ENCODE results near the gene DROSHA. TPM values are rescaled to one million over a fixed set of nuclear protein-coding genes. Genes with fewer than 3 reads are reported as not detected.
A peak's percentile ranks its signal among the peaks of the same experiment; 100 is the strongest.

The DROSHA gene
- total RNA-seq, 1 experiment from 2014 or later, result 23.6 TPM

- Histone ChIP-seq H3K27ac (no peak overlapping the region), H3K27me3 (replicated peaks) (no peaks in the 10 kb centered on the region), H3K4me1 (replicated peaks) (no peaks in the 10 kb centered on the region), H3K9me3 (replicated peaks) (no peaks in the 10 kb centered on the region), H3K4me3 (no peak overlapping the region), H3K36me3 (no peaks in the 10 kb centered on the region)
- DNase-seq (ENCODE audit: low read depth in 1 of 2, low spot score in 2 of 2), result peak in 1 of 2 experiments; percentile 21
Observed at GRCh38 chr5:31442058-31442745, 89.7 kb downstream of the DROSHA start.

- Histone ChIP-seq H3K27me3 (replicated peaks) (no peaks in the 10 kb centered on the region), H3K27ac (no peak overlapping the region), H3K4me3 (no peak overlapping the region), H3K4me1 (replicated peaks) (no peaks in the 10 kb centered on the region), H3K36me3 (no peaks in the 10 kb centered on the region), H3K9me3 (replicated peaks) (no peaks in the 10 kb centered on the region)
- no peak for DNase-seq (ENCODE audit: low read depth in 1 of 2, low spot score in 2 of 2)
Observed at GRCh38 chr5:31436851-31437250, 95.0 kb downstream of the DROSHA start.

DNA sequence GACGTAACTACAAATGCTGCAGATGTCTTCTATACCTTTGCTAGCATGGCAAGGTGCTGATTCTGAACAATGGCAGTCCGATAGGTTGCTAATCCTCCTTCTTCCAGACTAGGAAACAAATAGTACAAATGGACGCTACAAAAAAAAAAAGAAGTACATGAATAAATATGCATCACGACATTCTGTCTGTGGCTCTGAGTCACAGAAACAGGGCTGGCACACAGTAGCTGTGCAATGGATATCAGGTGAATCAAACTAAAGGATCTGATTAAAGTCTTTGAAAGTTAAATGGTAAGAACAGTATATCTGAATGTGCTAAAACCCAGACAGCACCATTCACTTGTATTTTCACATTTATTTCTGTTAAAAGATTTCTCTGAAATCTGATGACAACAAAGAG, 96.2 kb downstream of the DROSHA start:
- Histone ChIP-seq H3K27me3 (replicated peaks) (no peaks in the 10 kb centered on the region), H3K4me3 (no peak overlapping the region), H3K36me3 (no peaks in the 10 kb centered on the region), H3K9me3 (replicated peaks) (no peaks in the 10 kb centered on the region), H3K4me1 (replicated peaks) (no peaks in the 10 kb centered on the region), H3K27ac (no peak overlapping the region)
- no peak for DNase-seq (ENCODE audit: low read depth in 1 of 2, low spot score in 2 of 2)

- no peak overlapping the region for H3K4me3 ChIP-seq
- no peaks in the 10 kb centered on the region for H3K27me3 ChIP-seq (replicated peaks)
- no peak overlapping the region for H3K27ac ChIP-seq
- H3K36me3 ChIP-seq, result no peaks in the 10 kb centered on the region
- no peak for DNase-seq (ENCODE audit: low read depth in 1 of 2, low spot score in 2 of 2)
- no peaks in the 10 kb centered on the region for H3K9me3 ChIP-seq (replicated peaks)
- no peaks in the 10 kb centered on the region for H3K4me1 ChIP-seq (replicated peaks)
Observed at GRCh38 chr5:31434898-31435297, 97.0 kb downstream of the DROSHA start.

GRCh38 chr5:31433229-31433628, 98.7 kb downstream of the DROSHA start:
- Histone ChIP-seq H3K36me3 (no peaks in the 10 kb centered on the region), H3K27me3 (replicated peaks) (no peaks in the 10 kb centered on the region)

GRCh38 chr5:31427724-31428309, 104.1 kb downstream of the DROSHA start:
- no peaks in the 10 kb centered on the region for H3K27me3 ChIP-seq (replicated peaks)
- no peaks in the 10 kb centered on the region for H3K4me1 ChIP-seq (replicated peaks)
- H3K36me3 ChIP-seq, result no peaks in the 10 kb centered on the region
- H3K4me3 ChIP-seq, result no peak overlapping the region
- H3K9me3 ChIP-seq (replicated peaks), result no peaks in the 10 kb centered on the region
- no peak overlapping the region for H3K27ac ChIP-seq
- no peak for DNase-seq (ENCODE audit: low read depth in 1 of 2, low spot score in 2 of 2)

More at GRCh38 chr5:31433229-31433628, 98.7 kb downstream of the DROSHA start:
- Histone ChIP-seq H3K4me3 (no peak overlapping the region), H3K9me3 (replicated peaks) (no peaks in the 10 kb centered on the region), H3K4me1 (replicated peaks) (no peaks in the 10 kb centered on the region), H3K27ac (no peak overlapping the region)
- DNase-seq (ENCODE audit: low read depth in 1 of 2, low spot score in 2 of 2), result no peak

GRCh38 chr5:31427013-31427723, 104.7 kb downstream of the DROSHA start:
- Histone ChIP-seq H3K27ac (no peak overlapping the region), H3K4me3 (no peak overlapping the region)

DNA sequence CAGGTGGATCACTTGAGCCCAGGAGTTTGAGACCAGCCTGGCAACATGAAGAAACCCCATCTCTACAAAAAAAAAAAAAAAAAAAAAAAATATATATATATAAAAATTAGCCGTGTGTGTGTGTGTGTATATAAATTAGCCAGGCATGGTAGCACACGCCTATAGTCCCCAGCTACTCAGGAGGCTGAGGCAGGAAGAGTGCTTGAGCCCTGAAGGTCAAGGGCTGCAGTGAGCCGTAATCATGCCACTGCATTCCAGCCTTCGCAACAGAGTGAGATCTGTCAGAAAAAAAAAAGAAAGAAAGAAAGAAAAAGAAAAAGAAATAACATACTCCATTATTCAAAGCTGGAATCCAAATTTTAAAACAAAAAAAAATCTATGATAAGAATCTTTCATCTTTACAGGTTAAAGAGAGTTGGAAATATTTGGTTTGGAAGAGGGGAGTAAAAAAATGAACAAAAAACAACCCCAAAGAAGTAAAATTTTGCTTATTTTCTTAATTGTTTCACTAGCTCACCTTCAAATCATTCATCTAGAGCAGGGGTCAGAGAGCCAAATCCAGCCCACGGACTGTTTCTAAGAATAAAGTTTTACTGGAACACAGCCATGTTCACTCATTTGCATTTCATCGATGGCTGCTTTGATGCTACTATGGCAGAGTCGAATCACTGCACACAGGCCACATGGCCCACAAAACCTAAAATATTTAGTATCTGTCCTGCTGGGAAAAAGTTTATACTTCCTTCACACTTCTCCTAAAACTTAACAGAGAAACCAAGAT, 109.9 kb downstream of the DROSHA start:
- no peaks in the 10 kb centered on the region for H3K27me3 ChIP-seq (replicated peaks)
- H3K9me3 ChIP-seq (replicated peaks), result no peaks in the 10 kb centered on the region
- H3K4me1 ChIP-seq (replicated peaks), result no peaks in the 10 kb centered on the region
- H3K4me3 ChIP-seq, result no peak overlapping the region
- H3K36me3 ChIP-seq, result peaks cover 4% of the 10 kb centered on the region; the same call in 1 of the 2 replicates
- no peak for DNase-seq (ENCODE audit: low read depth in 1 of 2, low spot score in 2 of 2)
- no peak overlapping the region for H3K27ac ChIP-seq

More at GRCh38 chr5:31427013-31427723, 104.7 kb downstream of the DROSHA start:
- H3K4me1 ChIP-seq (replicated peaks), result no peaks in the 10 kb centered on the region
- no peaks in the 10 kb centered on the region for H3K27me3 ChIP-seq (replicated peaks)
- H3K36me3 ChIP-seq, result no peaks in the 10 kb centered on the region
- H3K9me3 ChIP-seq (replicated peaks), result no peaks in the 10 kb centered on the region
- DNase-seq (ENCODE audit: low read depth in 1 of 2, low spot score in 2 of 2), result no peak

GRCh38 chr5:31417512-31417911, 114.4 kb downstream of the DROSHA start:
- Histone ChIP-seq H3K9me3 (replicated peaks) (no peaks in the 10 kb centered on the region), H3K4me1 (replicated peaks) (no peaks in the 10 kb centered on the region), H3K27me3 (replicated peaks) (no peaks in the 10 kb centered on the region), H3K4me3 (no peak overlapping the region), H3K27ac (no peak overlapping the region), H3K36me3 (peaks cover 4% of the 10 kb centered on the region; the same call in 1 of the 2 replicates)
- no peak for DNase-seq (ENCODE audit: low read depth in 1 of 2, low spot score in 2 of 2)

DNA sequence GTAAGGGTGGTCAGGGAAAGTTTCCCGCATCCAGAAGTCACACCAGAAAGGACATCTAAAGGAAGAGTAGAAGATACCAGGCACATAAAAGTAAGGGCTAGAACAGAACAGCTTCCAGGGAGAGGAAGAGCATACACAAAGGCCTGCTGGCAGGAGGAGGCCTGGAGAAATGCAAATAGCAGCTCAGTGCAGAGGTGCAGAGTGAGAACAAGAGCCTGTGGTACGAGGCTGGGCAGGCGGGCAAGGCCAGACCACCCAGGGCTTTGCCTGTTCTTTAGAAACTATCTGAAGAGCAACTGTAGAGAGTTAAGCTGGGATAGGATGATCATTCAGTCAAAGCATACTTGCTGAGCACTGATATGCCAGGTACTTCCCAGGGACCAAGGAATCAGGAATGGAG, 115.3 kb downstream of the DROSHA start:
- H3K9me3 ChIP-seq (replicated peaks), result no peaks in the 10 kb centered on the region
- H3K36me3 ChIP-seq, result peaks cover 4% of the 10 kb centered on the region; the same call in 1 of the 2 replicates
- no peak for DNase-seq (ENCODE audit: low read depth in 1 of 2, low spot score in 2 of 2)
- H3K27ac ChIP-seq, result no peak overlapping the region
- no peaks in the 10 kb centered on the region for H3K27me3 ChIP-seq (replicated peaks)
- H3K4me3 ChIP-seq, result no peak overlapping the region
- no peaks in the 10 kb centered on the region for H3K4me1 ChIP-seq (replicated peaks)

DNA sequence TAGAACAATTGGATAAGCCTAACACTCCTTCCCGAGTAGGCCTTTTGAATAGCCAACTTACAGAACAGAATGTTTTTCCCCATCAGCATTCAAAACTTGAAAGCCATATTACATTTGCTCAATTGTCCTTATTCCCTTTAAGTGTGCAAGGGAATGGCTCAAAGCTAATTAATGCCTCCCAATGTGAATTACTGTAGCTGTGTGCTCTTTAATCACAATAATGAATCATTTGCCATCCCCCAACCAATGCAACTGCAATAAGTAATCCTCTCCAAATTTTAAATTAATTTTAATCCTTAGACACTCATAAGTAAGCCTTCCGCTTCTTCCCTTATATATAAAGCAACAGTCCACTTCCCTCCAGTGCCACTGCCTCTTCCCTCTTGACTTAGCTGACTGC, 115.9 kb downstream of the DROSHA start:
- Histone ChIP-seq H3K9me3 (replicated peaks) (no peaks in the 10 kb centered on the region), H3K27ac (no peak overlapping the region), H3K4me3 (no peak overlapping the region), H3K27me3 (replicated peaks) (no peaks in the 10 kb centered on the region), H3K4me1 (replicated peaks) (no peaks in the 10 kb centered on the region), H3K36me3 (peaks cover 2% of the 10 kb centered on the region; the same call in 1 of the 2 replicates)
- no peak for DNase-seq (ENCODE audit: low read depth in 1 of 2, low spot score in 2 of 2)

DNA sequence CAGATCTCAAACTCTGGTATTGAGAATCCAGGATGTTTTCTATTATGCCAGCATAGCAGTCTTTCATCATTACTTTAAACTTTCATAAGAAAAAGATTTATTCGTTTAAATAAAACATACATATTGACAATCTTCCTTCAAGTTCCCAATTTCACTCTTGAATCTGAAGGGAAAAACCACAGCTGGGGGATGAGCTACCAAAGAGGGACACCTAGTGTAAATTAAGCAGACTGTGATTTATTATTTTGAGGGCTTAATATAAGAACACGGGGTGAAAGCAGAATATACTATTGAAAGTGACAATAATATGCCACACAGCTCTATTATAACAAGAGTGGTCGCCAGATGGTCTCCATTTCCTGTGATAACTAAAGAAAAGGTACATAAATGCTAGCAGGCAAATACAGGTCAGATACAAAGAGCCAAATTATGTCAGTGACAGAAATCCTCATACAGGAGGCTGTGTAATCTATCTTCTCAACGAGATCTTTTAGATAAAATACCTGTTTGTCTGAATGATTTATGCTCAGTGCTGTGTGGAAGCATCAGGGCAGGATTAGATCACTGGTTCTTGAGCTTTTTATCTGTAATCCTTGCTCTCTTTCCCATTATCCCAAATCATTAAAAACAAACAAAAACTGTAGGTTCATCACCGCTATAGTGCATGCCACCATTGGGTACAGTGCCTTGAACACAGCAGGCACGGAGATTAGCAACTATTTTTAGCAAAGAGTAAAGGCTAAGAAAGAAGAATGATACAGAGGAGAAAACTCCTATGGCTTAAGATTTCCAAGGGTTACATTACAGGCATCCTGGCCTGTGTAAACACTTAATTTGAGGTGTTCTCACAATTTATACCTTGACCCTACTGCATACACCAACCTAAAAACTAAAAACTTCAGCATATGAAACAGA, 116.6 kb downstream of the DROSHA start:
- no peaks in the 10 kb centered on the region for H3K27me3 ChIP-seq (replicated peaks)
- H3K9me3 ChIP-seq (replicated peaks), result no peaks in the 10 kb centered on the region
- H3K27ac ChIP-seq, result no peak overlapping the region
- no peak for DNase-seq (ENCODE audit: low read depth in 1 of 2, low spot score in 2 of 2)
- H3K36me3 ChIP-seq, result no peaks in the 10 kb centered on the region
- H3K4me3 ChIP-seq, result no peak overlapping the region
- H3K4me1 ChIP-seq (replicated peaks), result no peaks in the 10 kb centered on the region

All from SJSA1 (cell line).